GM12874 (cell line): ENCODE data around the gene TFPI2.

Experiments
- TF ChIP-seq, protein P1 (sequence below): IDR thresholded peaks from 2 replicates; pipeline ENCODE4 v1.5.1; 2011; ENCODE audit warnings: low read depth, mild to moderate bottlenecking, control low read depth, low read length, moderate library complexity; ENCODE audit not compliant: insufficient read depth

The TFPI2 gene

DNA sequence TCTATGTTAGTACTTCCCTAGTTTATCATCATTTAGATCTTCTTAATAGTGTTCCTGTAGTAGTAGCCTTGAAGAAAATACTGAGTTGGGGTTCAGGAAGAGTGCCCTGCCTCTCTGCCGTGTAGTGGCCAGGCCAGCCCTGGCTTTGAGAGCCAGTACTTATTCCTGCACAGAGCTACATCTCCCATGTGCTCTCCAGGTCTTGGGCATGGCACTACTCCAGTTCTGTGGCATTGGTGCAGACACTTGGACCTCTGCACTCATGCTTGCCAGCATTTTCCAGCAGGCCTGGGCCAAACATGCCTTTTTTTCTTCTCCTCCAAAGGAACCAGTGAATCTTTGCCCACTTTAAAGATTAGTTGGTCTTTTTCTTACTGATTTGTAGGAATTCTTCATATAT lies 36.2 kb upstream of the TFPI2 start:
- TF ChIP-seq, protein P1, sequence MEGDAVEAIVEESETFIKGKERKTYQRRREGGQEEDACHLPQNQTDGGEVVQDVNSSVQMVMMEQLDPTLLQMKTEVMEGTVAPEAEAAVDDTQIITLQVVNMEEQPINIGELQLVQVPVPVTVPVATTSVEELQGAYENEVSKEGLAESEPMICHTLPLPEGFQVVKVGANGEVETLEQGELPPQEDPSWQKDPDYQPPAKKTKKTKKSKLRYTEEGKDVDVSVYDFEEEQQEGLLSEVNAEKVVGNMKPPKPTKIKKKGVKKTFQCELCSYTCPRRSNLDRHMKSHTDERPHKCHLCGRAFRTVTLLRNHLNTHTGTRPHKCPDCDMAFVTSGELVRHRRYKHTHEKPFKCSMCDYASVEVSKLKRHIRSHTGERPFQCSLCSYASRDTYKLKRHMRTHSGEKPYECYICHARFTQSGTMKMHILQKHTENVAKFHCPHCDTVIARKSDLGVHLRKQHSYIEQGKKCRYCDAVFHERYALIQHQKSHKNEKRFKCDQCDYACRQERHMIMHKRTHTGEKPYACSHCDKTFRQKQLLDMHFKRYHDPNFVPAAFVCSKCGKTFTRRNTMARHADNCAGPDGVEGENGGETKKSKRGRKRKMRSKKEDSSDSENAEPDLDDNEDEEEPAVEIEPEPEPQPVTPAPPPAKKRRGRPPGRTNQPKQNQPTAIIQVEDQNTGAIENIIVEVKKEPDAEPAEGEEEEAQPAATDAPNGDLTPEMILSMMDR = no peak

DNA sequence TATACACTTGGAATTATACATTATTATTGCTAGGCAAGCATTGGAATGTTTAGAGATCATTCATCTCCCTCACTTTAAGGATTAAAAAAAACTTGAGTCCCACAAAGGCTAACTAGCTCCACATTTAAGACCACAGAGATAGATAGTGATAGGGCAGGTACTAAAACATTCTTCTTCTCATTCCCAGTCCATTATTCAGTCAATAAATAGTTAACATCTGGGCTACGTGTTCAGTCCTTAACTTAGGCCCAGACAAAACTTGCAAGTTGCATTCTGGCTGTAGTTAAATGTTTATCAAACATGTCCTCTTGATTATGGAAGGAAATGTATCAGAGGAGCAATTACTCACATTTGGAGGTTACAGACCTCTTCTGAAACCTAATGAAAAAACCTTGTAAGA lies 33.4 kb upstream of the TFPI2 start:
- TF ChIP-seq, protein P1 = no peak

DNA sequence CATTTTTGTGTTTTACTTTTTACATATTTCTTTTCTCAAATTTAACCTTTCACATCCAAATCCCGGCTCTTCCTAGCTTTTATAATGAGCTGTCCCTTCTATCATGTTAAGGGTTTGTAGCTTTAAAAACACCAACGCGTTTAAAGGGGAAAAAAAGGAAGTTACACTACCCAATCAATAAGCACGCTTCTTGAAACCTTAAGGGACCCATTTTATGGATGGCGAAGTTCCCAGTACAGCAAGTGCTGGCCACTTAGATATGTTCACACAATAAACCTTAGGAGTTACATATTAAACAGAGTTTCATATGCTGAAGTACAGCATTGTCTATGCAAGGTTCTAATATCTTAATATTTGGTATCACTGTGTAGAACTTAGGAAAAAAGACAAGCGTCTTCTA lies 32.7 kb upstream of the TFPI2 start:
- TF ChIP-seq, protein P1 = no peak

DNA sequence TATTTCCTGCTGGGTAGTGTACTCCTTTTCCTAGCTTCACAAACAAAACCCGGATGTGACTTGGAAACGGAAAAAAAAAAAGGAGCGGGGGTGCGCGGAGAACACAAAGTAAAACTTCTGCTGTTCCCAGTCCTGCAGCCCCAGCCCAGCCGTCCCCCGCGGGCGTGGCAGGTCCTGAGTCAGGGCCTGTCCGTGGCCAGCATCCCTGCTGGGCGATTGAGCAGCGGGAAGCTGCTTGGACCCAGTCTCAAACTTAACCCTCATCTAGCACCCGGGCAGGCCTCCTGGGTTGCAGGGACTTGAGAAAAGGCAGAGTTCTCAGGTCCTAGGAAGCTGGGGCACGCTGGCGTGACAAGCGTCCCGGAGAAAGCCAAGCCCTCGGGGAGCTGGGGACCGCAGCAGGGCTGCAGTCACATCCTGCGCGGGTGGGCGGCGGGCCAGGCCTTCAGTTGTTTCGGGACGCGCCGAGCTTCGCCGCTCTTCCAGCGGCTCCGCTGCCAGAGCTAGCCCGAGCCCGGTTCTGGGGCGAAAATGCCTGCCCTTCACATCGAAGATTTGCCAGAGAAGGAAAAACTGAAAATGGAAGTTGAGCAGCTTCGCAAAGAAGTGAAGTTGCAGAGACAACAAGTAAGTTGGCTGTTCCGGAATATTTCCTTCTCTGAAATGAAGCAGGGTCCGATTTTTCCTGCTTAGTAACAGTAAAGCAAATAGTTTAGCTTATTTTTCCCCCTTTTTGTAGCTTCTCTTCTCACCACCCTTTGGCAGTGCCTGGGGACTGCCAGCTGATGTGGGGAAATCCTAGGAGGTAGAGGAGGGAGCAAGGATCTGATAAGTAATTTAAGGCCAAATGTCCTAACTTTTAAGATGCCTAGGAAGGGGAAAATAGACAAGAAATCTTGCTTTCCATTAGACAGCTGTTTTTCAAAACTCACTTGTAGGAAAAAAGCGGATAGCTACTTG lies 31.3 kb upstream of the TFPI2 start, which contains the start of gene GNG11:
Gene GNG11, plus strand, starts transcription at position 129 of the 960 bp plus-strand sequence. Its CDS starts 403 bp downstream, at position 532.
- TF ChIP-seq, protein P1 = no peak

DNA sequence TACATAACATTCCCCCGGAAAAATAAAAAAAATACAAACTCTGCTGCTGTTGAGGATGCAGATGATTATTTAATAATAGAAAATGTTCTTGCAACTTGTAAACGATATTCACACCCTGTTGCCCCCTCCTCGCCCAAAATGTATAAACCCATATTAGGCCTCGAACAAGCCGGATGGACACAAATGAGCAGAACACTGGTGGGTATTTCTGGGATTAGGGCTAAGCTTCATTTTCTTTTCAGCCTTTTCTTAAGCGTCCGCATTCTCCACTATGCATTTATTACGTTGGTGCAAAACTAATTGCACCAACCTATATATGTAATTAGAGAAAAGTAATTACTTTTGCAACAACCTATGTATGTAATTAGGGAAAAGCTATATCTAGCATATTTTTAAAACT lies 30.6 kb upstream of the TFPI2 start:
- TF ChIP-seq, protein P1 = no peak

DNA sequence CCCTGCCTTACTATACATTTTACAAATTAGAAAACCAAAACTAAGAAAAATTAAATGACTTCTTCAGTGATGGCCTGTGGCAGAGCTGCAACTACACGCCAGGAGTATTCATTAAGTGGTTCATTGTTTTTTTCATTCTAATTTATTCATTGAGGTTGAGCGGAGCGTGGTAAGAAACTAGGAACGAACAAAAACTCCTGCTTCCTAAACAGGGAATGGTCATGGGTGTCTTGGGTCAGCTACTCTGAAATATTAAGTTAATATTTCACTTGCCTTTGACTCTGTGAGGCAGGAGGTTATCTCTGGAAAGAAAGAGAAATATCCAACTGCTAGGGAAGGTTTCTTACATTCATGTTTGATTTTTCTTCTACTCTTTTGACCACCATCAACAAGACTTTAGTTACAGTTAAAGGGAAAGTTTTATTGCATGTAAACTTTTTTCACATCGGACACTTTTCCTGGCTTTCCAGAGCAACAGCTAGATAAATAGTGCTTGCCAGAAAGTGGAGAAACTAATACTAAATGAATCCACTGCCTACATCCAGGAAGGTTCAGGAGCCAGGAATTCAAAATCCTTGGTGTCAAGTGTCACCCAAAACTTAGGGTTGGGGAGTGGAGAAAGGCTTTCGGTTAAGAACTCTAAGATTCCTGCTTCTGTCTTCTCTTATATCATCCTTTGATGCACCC lies 30.1 kb upstream of the TFPI2 start:
- TF ChIP-seq, protein P1 = no peak

DNA sequence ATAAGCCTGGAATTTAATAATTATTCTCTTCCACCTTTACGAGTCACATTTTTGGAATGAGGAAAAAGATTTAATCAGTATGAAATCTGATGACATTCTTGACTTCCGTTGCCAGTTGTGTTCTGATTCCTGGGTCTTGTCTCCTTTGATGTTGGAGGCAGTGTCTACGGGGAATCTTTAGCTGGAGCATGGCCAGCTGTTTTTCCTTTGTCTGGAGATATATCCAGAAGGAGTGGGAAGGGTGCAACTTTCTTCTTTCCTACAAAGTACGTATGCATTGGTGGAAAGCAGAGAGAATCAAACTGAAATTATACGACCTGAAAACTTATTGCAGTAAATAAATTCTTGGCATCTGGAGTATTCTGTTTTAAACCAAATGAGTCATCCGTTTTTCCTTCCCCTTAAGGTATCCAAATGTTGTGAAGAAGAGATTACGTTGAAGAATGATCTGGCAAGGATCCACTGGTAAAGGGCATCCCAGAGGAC lies 24.1 kb upstream of the TFPI2 start:
- TF ChIP-seq, protein P1 = no peak
